Nucleus accumbens (tissue), 56 donors: ENCODE measurements around the gene PRKCH.

Experiments used
- DNase-seq, 56 donors: peaks; one replicate each; lab custom pipeline; 2025; lab: John Stamatoyannopoulos, UW

The PRKCH gene

GRCh38 chr14:61537563-61538463 lies 216.4 kb downstream of the PRKCH start:
- peak in 1 of 56 donors; percentile 23 for DNase-seq

DNA sequence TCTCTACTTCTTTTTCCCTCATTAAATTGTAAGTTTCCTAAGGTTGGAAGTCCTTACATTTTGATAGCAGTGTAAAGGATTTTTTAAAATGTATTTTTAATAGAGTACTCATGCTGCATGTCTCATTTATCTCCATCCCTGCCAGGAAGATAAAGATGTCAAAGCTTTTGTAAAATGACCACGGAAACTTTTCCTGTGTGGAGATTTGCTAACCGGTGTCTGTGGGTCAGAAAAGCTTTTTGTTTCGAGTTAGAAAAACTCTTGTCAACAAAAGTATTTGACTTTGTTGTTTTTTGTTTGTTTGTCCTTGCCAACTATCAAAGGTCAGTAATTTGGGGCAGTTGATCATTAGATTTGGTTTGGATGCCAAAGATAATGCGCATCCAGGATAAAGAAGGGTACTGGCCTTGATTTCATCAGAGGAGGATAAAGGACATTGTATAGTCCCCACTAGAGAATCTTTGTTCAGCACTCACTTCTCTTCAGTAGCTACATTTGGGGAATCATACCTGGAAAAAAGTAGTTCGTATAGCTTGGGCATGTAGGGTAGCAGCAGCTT lies 217.2 kb downstream of the PRKCH start:
- no peak for DNase-seq

DNA sequence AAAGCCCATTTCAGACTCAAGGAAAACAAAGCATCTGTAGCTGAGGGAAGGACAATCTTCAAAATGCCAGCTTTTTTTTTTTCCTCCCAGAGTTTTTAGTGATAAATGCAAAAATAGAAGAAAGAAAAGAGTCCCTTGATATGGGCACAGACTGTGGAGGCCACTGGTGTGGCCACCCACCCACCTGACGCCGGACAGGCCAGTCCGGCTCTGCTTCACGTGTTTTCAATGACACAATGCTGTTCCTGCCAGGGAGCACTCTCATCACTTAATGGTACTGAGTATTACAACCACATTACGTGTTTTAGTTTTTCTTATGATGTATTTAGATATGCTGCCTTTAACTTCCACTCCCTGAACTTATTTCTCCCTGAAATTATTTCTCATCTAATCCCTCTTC lies 218.3 kb downstream of the PRKCH start:
- DNase-seq: no peak

DNA sequence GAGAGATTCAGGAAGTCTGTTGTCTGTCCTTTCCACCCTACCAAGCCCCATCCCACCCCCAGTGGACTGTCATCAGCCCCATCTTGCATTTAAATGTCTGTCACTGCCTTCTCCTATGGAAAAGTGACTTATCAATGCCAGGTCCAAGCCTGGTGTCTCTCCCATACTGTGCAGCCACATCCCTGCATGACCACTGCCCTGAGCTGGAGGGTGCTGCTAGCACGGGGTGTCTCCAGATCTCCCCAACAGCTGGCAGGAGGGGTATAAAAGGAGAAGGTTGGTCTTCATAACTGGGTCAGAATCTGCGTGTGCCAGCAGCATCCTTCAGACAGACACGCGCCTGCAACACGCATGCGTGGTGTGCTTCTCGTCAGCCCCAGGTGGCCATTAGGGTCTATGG lies 219.6 kb downstream of the PRKCH start:
- no peak for DNase-seq

DNA sequence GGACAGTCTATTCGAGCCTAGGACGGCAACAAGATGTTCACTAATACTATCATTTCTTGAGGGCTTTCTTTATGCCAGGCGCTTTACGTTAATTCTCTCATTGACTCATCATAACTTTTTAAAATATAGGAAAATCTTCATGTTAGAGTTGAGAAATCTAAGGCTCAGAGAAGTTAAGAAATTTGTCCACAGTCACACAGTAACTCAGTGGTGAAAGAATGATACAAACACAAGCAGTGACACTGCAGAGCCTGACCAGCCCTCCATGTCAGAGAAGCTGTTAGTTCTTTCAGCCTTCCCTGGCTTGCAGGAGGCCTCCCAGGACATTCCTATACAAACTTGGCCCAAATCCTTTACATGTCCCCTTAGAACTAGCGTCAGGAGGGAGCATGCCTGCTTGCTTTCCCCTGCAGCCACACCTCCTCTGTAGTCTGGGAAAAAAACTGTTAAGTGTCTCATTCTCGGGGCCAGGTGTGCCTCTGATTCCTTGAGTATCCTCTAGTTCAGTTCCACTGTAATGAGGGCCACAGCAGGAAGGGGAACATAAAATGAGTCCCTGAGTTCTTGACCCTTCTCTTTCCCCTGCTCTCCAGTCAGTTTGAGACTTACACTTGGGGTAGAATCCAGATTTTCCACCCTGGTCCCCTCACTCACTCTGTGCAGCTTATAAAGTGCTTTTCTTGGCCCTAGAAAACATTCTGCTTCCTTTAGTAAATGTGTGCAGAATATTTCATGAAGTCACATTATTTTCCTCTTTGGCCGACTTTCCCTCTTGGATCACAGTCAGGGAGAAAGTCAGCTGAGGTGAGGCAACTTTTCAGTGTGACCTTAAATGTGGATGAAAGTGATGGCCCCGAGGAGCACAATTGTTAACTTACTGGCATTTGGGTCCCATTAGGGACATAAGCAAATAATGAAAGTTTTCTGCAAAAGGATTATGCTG lies 221.7 kb downstream of the PRKCH start:
- no peak for DNase-seq

DNA sequence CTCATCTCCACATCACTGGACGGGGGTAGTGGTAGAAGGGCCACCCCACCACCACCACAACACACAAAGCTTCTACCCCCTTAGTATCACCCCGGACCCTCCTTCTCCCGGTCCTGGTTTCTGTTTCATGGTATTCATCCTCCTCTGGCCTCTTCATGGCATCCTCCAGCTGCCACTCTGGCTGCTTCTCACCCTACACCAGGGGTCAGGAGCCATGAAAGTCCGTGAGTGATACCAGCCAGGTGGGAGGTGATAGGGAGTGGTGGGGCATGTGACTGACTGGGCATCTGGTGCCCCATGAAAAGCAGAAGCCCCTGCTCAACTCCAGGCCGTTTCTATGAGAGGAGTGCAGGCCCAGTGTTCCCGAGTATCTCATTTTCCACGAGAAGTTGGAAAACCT lies 222.6 kb downstream of the PRKCH start:
- no peak for DNase-seq

GRCh38 chr14:61544448-61545330 lies 223.3 kb downstream of the PRKCH start:
- DNase-seq: peak in 4 of 56 donors; percentile 17 to 23 (median 18)

GRCh38 chr14:61545726-61546455 lies 224.5 kb downstream of the PRKCH start:
- DNase-seq: peak in 45 of 56 donors; percentile 18 to 90 (median 50)

GRCh38 chr14:61547186-61548069 lies 226.0 kb downstream of the PRKCH start:
- DNase-seq: no peak

GRCh38 chr14:61549425-61549824 lies 228.0 kb downstream of the PRKCH start:
- no peak for DNase-seq

GRCh38 chr14:61551384-61551783 lies 230.0 kb downstream of the PRKCH start:
- no peak for DNase-seq

DNA sequence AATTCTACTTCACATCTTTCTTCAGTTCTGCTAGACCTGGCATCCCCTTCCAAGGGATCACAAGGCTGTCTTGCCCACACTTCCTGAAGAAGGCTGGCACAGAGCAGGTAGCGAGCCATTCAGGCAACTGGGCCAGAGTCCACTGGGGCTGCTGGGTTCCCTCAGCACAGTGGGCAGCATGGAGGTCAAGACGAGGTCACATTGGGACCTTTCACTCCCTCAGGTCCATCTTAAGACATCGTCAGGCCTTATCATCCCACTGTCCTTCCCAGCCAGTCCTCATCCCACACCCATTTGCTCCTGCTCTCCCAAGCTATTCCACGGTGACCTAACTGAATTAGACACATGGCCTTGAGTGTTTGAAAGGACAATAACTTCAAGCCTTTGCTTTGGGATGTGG lies 230.9 kb downstream of the PRKCH start:
- DNase-seq: no peak

DNA sequence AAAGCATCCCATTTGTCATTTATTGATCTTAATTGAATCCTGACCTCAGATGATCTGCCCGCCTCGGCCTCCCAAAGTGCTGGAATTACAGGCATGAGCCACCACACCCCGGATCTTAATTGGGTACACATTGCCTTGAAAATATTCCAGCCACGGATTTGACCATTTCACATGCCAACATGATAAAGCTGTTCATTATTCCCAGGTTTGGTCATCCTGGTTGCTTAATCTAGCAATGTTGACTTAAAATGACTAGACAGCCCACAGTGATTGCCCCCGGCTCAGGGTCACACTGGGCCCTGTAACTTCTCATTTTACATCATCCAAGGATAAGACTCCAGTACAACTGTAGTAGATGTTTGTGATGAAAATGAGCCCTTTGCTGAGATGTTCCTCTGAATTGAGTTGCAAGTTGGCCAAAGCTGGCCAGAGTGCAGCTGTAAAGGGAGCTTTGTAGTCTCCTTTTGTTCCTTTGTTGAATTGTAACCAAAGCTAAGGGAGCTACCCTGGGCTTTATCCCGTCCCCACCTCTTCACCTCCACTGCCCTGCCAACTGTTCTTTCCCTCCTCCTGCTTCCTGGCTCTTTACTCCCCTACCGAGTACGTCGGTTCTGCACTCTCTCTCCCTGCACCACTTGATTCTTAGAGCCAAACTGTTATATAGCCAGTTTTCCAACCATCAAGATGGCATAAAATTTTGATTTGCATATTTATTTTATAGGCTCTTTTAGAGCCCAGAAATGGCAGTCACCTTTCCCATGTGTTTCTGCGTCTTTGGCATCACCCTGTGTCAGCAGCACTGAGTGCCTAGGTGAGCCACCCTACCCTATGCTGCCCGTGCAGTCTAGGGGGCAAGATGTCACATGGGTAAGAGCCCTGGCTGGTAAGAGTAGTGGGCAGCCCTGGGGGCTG lies 232.6 kb downstream of the PRKCH start:
- DNase-seq: no peak

GRCh38 chr14:61555056-61555838 lies 233.9 kb downstream of the PRKCH start:
- DNase-seq: no peak

- DNase-seq: no peak
Observed at GRCh38 chr14:61556455-61556854, 235.1 kb downstream of the PRKCH start.

DNA sequence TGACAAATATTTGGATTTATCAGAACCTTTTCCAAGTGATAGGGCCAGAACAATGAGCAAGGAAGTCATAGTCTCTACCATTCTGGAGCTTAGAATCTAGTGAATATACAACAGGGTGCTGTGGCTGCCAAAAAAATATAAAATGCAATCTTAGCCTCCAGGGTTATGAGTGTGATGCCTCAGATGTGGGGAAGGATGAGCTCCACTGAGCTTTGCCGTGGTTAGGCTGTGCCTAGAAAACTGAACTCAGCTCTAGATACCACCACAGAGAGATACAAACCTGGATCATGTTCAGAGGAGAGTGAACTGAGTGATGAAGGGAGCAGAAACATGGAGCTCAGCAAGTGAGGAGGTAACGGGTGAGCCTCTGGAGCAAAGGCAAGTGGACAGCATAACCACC lies 235.9 kb downstream of the PRKCH start:
- DNase-seq: no peak
